GM18508 (cell line): ENCODE data around the gene CMBL.
A peak's percentile ranks its signal among the peaks of the same experiment; 100 is the strongest.
"Not testable (repeated sequence)": the region's sequence is repeated elsewhere in the genome, so short reads cannot be mapped to it uniquely, and the experiment has no call there.

ENCODE experiments used
- ATAC-seq: cut with Tn5 transposase; IDR thresholded peaks from one replicate; pipeline ENCODE4 v1.9.1; 2021; ENCODE audit warnings: moderate number of reproducible peaks; ENCODE audit not compliant: insufficient read depth, unreplicated experiment

Gene CMBL

DNA sequence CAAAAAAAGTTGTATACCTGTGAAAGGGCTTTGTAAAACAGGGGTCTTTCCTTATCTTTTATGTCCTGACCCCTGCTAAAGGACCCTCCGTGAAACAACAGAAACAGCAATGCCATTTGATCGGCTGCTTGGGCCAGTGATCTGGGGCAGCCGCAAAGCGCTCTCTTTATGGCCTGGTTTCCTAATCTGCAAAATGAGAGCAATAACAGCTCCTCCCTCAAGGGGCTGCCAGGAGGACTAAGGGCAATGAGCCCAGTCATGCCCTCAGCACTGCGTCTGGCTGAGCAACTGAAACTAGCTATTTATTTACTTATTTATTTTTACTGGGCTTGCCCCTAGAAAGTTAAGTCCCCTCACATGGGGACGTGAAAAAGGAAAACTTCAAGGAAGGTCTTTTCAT, 18.3 kb downstream of the CMBL start:
- ATAC-seq: no peak

DNA sequence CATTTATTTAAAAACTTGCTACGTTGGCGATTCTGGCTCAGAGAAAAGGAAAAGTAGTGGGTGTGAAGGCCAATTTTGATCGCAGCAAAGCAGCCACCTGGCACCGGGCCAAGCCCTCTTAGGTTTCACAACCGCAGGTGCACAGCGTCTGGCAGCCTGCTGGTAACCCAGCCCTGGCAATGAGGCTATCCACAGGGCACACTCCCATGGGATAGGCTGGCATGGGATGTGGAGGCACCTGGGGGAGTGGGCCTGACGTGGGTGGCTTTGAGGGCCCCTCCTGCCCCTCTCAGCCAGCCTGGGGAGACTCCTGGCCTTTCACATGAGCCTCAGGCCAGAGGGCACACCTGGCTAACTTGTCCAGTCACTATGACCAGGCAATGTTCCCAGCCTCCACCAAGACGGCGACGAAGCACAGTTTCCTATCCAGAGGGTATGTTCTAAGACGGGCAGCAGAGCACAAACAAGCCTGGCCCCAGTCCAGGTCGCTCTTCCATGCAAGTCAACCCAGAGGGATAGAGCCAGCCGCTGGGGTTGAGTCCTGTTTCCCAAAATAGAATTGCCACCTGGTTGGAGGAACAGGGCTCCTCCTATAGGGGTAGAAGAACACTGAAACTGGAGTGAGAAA, 19.0 kb downstream of the CMBL start:
- ATAC-seq: no peak

DNA sequence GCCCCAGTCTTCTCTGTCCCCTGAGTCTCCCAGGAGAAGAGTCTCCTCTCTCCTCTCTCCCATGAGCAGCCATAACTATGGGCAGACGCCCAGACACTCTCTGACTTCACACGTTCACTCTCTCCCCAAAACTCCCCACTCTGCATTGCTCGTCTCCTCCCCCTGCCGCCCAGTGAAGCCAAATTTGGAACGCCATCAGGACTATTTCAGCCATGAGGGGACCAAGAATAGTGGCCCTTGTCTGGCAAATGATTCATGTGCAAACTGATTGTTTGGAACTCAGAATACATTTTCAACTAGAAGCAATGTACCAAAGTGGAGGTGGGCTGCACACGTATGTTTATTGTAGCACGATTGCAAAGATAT, 20.9 kb downstream of the CMBL start:
- no peak for ATAC-seq

DNA sequence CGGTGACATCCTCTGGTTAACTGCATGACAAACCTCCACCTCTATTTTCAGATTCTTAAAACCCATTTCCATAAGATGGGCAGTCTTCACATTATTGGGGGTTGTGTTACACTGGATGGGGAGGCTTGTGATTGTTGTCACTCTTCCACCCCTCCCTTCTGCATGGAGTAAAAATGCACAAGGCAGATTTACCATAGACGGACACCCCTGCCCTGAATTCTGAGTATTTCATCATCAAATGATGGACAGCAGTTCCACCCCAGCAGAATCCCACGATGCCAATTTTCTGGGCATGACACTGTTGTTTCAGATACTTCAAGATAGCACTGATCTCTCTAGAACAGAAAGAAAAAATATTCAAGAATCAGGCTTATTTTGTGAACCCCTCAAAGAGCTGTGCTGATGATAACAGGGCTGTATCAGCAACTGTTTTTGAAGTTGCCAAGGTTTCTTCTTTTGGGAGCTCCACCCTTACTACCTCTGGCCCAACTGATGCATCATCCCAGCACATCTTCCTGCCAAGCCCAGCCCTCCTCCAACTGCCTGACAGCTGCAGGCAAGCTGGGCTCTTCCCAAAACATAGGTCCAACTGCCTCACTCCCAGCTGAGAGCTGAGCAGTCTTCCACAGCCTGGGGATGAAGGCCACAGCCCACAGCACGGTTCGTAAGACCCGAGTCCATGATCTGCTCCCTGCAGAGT, 21.4 kb downstream of the CMBL start:
- no peak for ATAC-seq

DNA sequence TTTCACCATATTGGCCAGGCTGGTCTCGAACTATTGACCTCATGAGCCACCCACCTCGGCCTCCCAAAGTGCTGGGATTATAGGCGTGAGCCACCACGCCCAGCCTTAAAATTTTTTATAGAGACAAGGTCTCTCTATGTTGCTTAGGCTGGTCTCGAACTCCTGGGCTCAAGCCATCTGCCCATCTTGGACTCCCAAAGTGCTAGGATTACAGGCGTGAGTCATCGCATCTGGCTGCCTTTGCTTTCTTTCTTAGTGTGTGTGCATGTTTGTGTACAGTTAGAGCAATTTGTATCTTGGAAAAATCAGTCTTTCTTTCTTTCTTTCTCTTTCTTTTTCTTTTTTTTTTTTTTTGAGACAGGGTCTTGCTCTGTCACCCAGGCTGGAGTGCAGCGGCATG, 22.3 kb downstream of the CMBL start:
- ATAC-seq: not testable (repeated sequence)

DNA sequence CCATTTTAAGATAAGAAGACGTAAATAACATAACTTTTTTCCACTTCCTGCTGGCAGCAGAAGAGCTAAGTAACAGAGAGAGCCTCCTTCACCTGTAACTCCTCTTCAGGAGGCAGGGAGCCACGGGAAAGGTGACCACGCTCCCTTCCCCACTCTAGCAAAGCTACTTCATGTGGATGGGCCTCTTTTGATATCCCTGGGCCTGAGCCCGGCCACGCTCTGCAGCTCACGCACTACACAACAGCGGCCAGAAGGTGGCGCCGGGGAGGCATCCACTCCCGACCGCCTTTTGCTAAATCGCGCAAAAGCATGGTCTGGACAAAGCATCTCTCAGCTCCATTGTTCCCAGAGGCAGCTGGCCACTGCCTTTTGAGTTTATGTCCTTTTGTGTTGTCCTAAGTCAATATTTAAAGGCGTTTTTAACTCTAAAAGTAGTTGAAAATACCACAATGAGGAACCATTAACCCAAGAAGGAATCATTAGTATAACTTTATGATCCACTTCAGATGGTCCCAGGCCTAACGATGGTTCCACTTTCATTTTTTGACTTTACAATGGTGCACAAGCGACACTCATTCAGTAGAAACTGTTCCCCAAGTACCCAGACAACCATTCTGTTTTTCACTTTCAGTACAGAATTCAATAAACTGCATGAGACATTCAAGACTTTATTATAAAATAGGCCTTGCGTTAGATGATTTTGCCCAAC, 23.6 kb downstream of the CMBL start:
- ATAC-seq: peak; percentile 91

DNA sequence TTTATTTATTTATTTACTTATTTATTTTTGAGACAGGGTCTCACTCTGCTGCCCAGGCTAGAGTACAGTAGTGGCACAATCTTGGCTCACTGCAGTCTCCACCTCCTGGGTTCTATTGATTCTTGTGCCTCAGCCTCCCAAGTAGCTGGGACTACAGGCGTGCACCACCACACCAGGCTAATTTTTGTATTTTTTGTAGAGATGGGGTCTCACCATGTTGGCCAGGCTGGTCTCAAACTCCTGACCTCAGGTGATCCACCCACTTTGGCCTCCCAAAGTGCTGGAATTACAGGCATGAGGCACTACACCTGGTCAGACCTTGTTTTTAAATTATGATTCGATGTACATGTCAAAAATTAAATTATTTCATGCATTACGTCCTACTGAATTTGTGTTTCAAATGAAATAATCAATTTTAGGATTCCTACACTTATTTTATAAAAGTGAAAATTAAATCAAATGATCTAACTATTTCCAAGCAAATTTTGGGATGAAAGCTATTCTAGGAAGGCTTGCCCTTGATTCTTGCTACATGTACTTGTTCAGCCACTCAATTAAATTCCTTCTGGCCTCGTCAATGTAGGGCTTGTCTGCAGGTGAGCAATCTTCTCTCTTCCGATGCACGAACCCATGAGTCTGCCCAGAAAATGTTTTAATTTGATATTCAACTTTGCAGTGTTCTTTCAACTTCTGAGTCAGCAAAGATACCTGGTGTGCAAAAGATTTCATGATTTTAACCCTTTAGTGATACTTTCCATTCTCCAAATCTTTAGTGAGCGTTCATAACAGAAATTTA, 27.6 kb downstream of the CMBL start:
- ATAC-seq: no peak

DNA sequence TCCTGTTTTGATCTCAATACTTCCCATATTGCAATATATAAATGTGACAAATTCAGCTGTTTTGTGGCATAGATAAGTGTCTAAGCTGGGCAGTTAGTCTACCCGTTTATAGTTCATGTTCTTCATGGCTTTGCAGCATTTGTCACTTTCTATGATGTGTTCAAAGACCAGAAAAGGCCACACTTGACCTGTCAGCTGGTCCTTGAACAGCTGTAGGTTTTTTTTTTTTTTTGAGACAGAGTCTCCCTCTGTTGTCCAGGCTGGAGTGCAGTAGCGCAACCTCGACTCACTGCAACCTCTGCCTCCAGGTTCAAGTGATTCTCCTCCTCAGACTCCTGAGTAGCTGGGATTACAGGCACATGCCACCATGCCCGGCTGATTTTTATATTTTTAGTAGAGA, 28.4 kb downstream of the CMBL start:
- ATAC-seq: no peak

DNA sequence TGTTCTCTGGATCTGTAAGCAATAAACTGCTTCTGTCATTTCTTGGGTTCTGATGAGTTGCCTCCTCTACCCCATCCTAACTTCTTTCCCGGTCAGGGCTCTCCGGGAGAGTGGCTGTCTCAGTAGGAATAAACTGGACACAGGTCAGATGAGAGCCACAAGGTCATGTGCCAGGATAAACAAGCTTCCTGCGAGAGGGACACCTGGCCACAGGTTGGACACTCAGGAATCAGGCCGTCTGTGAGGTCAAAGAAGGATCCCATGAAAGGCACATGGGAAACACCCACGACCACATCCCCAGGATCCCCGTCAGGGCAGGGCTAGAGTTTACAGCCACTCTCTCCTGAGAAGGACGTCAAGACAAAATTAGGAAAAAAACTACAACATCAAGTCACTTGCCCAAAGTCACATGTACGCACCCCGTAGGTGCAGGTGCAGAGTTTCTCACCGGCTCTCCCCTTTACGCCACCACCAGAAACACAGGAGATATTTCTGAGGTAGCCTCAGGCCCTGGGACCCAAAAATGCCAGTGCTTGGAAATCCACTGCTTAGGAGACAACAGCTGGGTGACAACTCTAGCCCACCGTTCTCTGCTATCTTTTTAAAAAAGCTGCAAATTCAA, 28.9 kb downstream of the CMBL start:
- no peak for ATAC-seq

DNA sequence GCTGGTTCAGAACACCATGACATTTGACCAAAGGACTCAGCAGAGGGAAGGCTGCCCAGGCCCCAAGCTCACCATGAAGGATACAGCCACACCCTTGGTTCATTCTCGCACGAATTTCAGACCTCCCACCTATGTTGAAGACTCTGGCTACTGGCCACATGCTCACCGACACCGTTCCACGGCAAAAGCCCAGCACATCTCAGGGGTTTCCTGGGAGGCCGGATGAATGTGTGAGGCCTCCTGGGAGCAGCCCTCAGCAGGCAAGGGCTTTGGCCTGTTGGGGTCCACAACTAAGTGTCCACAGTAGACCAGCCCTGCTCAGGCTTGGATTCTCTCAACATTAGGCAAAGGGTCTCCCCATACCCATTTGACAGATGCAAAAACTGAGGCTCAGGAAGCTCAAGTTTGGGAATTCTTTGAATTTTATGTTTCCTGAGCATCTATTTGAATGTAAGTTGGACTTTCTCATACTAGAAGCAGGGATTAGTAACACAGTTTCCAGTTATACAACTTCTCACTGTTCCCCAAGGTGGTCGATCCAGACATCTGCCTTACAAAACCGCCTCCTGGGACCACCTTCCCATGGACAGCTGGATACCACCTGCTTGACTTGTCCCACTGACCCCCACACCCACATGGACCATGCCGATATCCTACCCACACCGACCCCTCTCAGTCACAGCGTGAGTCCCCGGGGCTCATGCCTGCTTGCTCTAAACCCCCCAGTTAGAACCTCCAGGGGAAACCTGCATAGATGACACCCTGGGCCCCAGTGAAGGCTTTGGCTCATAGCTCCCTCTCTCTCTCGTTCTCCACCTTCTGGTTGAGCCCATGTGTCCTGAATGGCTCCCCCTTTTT, 29.7 kb downstream of the CMBL start:
- ATAC-seq: no peak

DNA sequence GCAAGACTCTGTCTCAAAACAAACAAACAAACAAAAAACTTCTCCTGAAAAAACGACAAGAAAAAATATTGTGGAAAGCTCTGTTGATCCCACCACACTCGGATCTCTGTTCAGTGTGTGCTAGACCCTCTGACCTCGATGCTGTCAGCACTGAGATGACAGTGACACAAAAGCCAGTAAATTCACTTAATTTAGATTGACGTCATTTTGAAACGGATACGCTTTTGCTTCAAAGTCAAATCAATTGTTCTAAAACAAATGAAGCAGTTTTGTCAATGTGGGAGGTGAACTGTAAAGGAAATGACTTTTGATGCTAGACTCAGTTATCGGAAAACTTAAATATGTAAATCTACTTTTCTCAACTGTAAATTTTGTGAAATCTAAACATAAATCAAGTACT, 31.0 kb downstream of the CMBL start:
- ATAC-seq: no peak

DNA sequence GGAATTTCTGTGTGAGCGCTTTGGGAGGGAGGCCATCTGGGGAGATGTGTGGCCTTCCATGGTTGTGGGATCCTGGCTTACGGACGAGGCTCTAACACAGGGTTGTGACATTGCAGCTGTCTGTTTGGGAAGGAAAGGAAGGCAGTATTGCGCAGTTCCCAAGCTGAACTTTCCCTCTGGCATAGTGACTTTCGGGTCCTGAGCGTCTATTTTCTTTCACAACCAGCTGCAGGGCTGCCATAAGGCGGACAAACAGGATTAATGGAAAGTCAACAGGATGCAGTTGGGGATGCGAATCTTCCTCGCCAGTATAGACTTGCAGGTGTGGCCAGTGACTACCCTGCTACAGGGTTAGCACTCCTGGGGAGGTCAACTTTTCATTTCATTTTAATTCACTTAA, 31.7 kb downstream of the CMBL start:
- ATAC-seq: no peak

DNA sequence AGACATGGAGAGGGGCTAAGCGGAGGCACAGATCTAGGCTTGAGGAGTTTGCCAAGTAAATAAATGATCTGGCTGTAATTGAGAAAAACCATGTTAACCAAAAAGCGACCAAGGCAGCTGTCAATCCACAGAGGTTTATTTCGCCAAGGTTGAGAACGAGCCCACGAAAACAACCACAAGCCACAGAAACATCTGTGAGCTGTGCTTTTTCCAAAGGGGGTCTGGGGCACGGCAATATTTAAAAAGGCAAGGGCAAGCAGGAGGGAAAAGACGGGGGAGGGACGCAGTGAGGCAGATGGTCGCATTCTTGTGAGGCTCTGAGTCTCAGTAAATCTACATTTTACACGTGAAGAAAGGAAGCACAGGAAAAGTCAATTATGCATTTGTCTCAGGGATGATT, 32.2 kb downstream of the CMBL start:
- no peak for ATAC-seq

DNA sequence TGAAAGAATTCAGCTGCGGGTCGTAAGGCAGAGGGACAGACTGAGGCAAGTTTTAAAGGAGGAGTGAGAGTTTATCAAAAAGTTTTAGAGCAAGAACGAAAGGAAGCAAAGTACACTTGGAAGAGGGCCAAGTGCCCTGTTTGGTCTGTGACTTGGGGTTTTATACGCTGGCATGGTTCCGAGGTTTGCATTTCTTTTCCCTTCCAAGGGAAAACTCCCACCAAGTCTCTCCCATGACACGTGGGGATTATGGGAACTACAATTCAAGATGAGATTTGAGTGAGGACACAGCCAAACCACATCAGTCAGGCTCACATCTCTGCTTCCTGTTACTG, 34.9 kb downstream of the CMBL start:
- ATAC-seq: not testable (repeated sequence)

DNA sequence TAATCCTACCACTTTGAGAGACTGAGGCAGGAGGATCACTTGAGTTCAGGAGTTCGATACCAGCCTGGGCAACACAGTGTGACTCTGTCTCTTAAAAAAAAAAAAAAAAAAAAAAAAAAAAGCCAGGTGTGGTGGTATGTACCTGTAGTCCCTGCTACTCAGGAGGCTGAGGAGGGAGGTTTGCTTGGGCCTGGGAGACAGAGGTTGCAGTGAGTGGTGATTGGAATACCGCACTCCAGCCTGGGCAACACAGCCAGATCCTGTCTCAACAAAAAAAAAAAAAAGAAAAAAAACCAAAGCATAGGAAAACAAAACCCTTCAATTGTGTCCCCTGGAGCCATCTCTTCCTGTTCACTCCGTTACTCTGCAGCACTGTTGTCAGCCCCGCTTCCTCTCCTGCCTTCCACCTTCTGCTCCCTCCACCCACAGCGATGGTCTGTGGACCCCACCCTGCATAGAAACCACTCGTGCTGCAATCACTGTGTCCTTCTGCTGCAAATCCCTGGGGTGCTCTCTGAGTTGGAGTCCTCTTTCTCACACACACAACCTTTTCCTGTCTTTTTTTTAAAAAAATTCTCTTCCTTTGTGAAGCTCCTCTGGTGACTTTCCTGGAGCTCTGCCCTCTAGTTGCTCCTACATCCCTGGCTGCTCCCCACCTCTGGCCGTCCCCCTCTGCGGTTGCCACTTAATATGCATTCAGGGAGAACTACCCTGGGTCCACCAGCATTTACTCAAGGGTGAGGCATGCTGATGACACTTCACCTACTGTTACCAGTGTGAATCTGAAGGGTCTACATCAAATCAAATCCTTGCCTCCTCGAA, 35.4 kb downstream of the CMBL start:
- ATAC-seq: no peak

DNA sequence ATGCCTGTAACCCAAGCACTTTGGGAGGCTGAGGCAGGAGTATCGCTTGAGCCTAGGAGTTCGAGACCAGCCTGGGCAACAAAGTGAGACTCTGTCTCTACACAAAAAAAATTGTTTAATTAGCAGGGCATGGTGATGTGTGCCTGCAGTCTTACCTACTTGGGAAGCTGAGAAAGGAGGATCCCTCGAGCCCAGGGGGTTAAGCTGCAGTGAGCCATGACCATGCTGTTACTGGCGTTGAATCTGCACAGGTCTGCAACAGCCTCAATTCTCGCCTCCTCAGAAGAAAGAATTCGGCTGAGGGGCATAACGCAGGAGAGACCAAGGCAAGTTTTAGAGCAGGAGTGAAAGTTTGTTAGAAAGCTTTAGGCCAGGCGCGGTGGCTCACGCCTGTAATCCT, 39.6 kb downstream of the CMBL start:
- ATAC-seq: no peak

DNA sequence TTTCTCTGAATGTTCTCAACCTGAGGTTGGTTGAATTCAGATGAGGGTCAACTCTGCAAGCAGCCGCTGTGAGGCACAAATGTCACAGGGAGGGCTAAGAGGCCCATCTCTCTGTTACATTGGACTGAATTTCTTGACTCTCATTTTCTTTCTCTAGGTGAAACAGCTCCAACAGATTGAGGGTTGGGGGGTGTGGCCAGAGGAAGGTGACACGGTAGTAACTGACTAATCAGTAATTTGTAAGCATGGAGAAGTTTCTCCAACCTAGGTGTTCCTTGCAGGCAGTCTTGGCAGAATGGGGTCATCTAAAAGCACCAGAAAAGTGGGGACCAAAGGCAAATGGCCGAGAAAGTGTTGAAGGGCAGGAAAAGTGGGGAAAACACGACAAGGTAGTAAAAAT, 40.9 kb downstream of the CMBL start:
- no peak for ATAC-seq

DNA sequence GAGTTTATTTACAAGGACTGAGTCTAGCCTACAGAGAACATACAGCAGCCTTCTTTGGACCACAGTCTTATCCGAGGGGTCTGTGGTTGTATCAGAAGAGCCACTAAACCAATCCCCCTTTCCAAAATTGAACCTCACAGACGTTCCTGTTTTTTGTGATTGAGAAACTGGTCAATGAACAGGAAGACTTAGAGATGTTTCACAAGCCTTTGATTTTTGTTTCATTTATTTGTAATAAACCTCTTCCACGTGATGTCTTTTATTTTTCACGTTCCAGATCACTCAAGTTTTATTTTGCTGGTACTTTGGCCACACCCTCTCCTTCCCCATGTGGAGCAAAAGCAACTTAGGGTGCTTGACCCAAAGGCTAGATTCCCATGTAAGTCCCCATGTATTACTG, 41.6 kb downstream of the CMBL start:
- no peak for ATAC-seq
